HEK293 (cell line): ENCODE results near the gene LY86.

ENCODE experiments used
- CTCF ChIA-PET: fragments of 350-600 bp; formaldehyde crosslinking; extraction: SDS; loops from one replicate; lab custom pipeline; 2021; ENCODE audit warnings: antibody characterized with exemption; lab: Yijun Ruan, JAX
- POLR2A ChIA-PET: fragments of 300-600 bp; formaldehyde crosslinking; extraction: SDS; loops from one replicate; lab custom pipeline; 2020; ENCODE audit warnings: antibody characterized with exemption, inconsistent platforms; lab: Yijun Ruan, JAX
- H3K27ac ChIP-seq: fragments of 200-500 bp; sonication (Bioruptor generic); 2 replicates; pipeline ENCODE4 v1.5.1; 2014; ENCODE audit warnings: low read depth, low read length, control low read depth, inconsistent platforms; ENCODE audit errors: extremely low read depth
- H3K36me3 ChIP-seq, 2 experiments: fragments of 200-500 bp in 1 of 2; sonication (Bioruptor generic) in 1 of 2; 1 replicate in 1 of 2; 2 replicates in 1 of 2; pipeline ENCODE4 v1.5.1; 2014 to 2017; ENCODE audit warnings: inconsistent platforms in 2 of 2, low read length in 2 of 2; ENCODE audit not compliant: control insufficient read depth in 2 of 2, insufficient read depth in 1 of 2
- H3K4me1 ChIP-seq: fragments of 200-500 bp; sonication (Bioruptor generic); 2 replicates; pipeline ENCODE4 v1.5.1; 2014; ENCODE audit warnings: mild to moderate bottlenecking, low read length, inconsistent platforms; ENCODE audit not compliant: control insufficient read depth, insufficient read depth
- H3K4me3 ChIP-seq: 2 replicates; pipeline ENCODE4 v1.5.1; 2011; ENCODE audit warnings: low read depth, mild to moderate bottlenecking, control low read depth, low read length, moderate library complexity
- H3K9me3 ChIP-seq: fragments of 200-500 bp; sonication (Bioruptor generic); 2 replicates; pipeline ENCODE4 v1.5.1; 2014; ENCODE audit warnings: low read depth, low read length, inconsistent platforms; ENCODE audit not compliant: control insufficient read depth, insufficient read depth
- GLIS2 ChIP-seq: fragments of 450-650 bp; formaldehyde crosslinking; IDR thresholded peaks from 2 replicates; pipeline ENCODE4 v1.5.1; 2016; ENCODE audit warnings: missing biosample characterization, missing genetic modification characterization
- HOXD13 ChIP-seq: sonication (generic); formaldehyde crosslinking; IDR thresholded peaks from 2 replicates; pipeline ENCODE4 v1.8.0; 2022; ENCODE audit warnings: missing genetic modification reagents, borderline replicate concordance
- KLF9 ChIP-seq: fragments of 450-650 bp; formaldehyde crosslinking; IDR thresholded peaks from 2 replicates; pipeline ENCODE4 v1.5.1; 2016; ENCODE audit warnings: missing biosample characterization, missing genetic modification characterization, low read depth
- OSR2 ChIP-seq: fragments of 450-650 bp; formaldehyde crosslinking; IDR thresholded peaks from 2 replicates; pipeline ENCODE4 v1.5.1; 2016; ENCODE audit warnings: missing biosample characterization, missing genetic modification characterization
- WT1 ChIP-seq: fragments of 450-650 bp; formaldehyde crosslinking; IDR thresholded peaks from 2 replicates; pipeline ENCODE4 v1.5.1; 2016; ENCODE audit warnings: missing biosample characterization, missing genetic modification characterization
- ZNF146 ChIP-seq: fragments of 450-650 bp; formaldehyde crosslinking; IDR thresholded peaks from 2 replicates; pipeline ENCODE4 v1.5.1; 2016; ENCODE audit warnings: missing biosample characterization, missing genetic modification characterization
- ZNF214 ChIP-seq: fragments of 450-650 bp; formaldehyde crosslinking; IDR thresholded peaks from 2 replicates; pipeline ENCODE4 v1.5.1; 2017; ENCODE audit warnings: missing biosample characterization, mild to moderate bottlenecking, missing genetic modification characterization, borderline replicate concordance
- ZNF23 ChIP-seq: fragments of 450-650 bp; formaldehyde crosslinking; IDR thresholded peaks from 2 replicates; pipeline ENCODE4 v1.5.1; 2016; ENCODE audit warnings: missing biosample characterization, missing genetic modification characterization, borderline replicate concordance
- ZNF248 ChIP-seq: fragments of 450-650 bp; formaldehyde crosslinking; IDR thresholded peaks from 2 replicates; pipeline ENCODE4 v1.5.1; 2017; ENCODE audit warnings: missing biosample characterization, missing genetic modification characterization
- ZNF560 ChIP-seq: fragments of 450-650 bp; formaldehyde crosslinking; IDR thresholded peaks from 2 replicates; pipeline ENCODE4 v1.5.1; 2017; ENCODE audit warnings: missing biosample characterization, missing genetic modification characterization, borderline replicate concordance
- ZNF621 ChIP-seq: fragments of 450-650 bp; formaldehyde crosslinking; IDR thresholded peaks from 2 replicates; pipeline ENCODE4 v1.5.1; 2017; ENCODE audit warnings: missing biosample characterization, missing genetic modification characterization
- ZNF624 ChIP-seq: fragments of 450-650 bp; formaldehyde crosslinking; IDR thresholded peaks from 2 replicates; pipeline ENCODE4 v1.5.1; 2017; ENCODE audit warnings: missing biosample characterization, missing genetic modification characterization
- ZNF664 ChIP-seq: fragments of 450-650 bp; formaldehyde crosslinking; IDR thresholded peaks from 2 replicates; pipeline ENCODE4 v1.5.1; 2016; ENCODE audit warnings: missing biosample characterization, missing genetic modification characterization
- ZNF792 ChIP-seq: fragments of 450-650 bp; formaldehyde crosslinking; IDR thresholded peaks from 2 replicates; pipeline ENCODE4 v1.5.1; 2016; ENCODE audit warnings: missing biosample characterization, missing genetic modification characterization
- ZNF843 ChIP-seq: fragments of 450-650 bp; formaldehyde crosslinking; IDR thresholded peaks from 2 replicates; pipeline ENCODE4 v1.5.1; 2016; ENCODE audit warnings: missing biosample characterization, missing genetic modification characterization
- TF ChIP-seq, protein P1 (sequence below): fragments of 450-650 bp; formaldehyde crosslinking; IDR thresholded peaks from 2 replicates; pipeline ENCODE4 v1.5.1; 2016; ENCODE audit warnings: missing biosample characterization, missing genetic modification characterization
- TF ChIP-seq, protein P2 (sequence below): fragments of 450-650 bp; formaldehyde crosslinking; optimal IDR thresholded peaks from 2 replicates; pipeline ENCODE3; 2016; ENCODE audit warnings: missing biosample characterization, mild to moderate bottlenecking, missing genetic modification characterization
- TF ChIP-seq, protein P3 (sequence below): fragments of 450-650 bp; formaldehyde crosslinking; IDR thresholded peaks from 2 replicates; pipeline ENCODE4 v1.5.1; 2017; ENCODE audit warnings: missing biosample characterization, mild to moderate bottlenecking, missing genetic modification characterization, moderate library complexity
- TF ChIP-seq, protein P4 (sequence below): fragments of 450-650 bp; formaldehyde crosslinking; IDR thresholded peaks from 2 replicates; pipeline ENCODE4 v1.5.1; 2017; ENCODE audit warnings: missing biosample characterization, missing genetic modification characterization
- TF ChIP-seq, protein P5 (sequence below): fragments of 450-650 bp; formaldehyde crosslinking; IDR thresholded peaks from 2 replicates; pipeline ENCODE4 v1.5.1; 2016; ENCODE audit warnings: missing biosample characterization, missing genetic modification characterization

LY86 gene

DNA sequence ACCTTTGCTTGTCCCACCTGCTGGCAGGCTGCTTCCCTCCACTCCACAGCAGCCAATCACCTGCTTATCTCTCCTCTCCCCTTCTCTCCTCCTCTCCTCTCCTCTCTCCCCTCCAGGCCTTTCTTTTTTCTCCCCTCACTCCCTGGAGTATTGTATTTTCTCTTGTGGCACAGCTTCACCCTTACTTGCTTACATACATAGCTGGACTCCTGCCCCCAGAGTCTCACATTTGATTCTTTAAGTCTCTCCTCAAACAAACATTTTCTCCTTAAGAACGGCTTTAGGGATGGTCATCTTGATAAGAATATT lies 3.6 kb upstream of the LY86 start:
- Histone ChIP-seq H3K9me3 (no peaks in the 10 kb centered on the region), H3K4me1 (no peaks in the 10 kb centered on the region), H3K4me3 (no peak overlapping the region), H3K27ac (no peak overlapping the region), H3K36me3 (no peaks in the 10 kb centered on the region)
- CTCF ChIA-PET: interaction anchor here (0.6 to 1.9 kb wide), 5 partner anchors 27 to 402 kb away, joined by 3 to 7 read pairs (median 5); no protein-coding TSS in a partner anchor
- POLR2A ChIA-PET: no interaction called here
- TF ChIP-seq ZNF843 (tag by site-specific recombination) (no peak), ZNF23 (tag by site-specific recombination) (no peak), KLF9 (tag by site-specific recombination) (no peak), ZNF621 (tag by site-specific recombination) (no peak), ZNF792 (no peak), ZNF624 (tag by site-specific recombination) (no peak), HOXD13 (CRISPR knock-in tag) (no peak), GLIS2 (tag by site-specific recombination) (no peak), WT1 (tag by site-specific recombination) (no peak)
- TF ChIP-seq, protein P1, sequence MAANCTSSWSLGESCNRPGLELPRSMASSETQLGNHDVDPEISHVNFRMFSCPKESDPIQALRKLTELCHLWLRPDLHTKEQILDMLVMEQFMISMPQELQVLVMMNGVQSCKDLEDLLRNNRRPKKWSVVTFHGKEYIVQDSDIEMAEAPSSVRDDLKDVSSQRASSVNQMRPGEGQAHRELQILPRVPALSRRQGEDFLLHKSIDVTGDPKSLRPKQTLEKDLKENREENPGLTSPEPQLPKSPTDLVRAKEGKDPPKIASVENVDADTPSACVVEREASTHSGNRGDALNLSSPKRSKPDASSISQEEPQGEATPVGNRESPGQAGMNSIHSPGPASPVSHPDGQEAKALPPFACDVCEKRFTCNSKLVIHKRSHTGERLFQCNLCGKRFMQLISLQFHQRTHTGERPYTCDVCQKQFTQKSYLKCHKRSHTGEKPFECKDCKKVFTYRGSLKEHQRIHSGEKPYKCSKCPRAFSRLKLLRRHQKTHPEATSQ (tag by site-specific recombination): no peak

DNA sequence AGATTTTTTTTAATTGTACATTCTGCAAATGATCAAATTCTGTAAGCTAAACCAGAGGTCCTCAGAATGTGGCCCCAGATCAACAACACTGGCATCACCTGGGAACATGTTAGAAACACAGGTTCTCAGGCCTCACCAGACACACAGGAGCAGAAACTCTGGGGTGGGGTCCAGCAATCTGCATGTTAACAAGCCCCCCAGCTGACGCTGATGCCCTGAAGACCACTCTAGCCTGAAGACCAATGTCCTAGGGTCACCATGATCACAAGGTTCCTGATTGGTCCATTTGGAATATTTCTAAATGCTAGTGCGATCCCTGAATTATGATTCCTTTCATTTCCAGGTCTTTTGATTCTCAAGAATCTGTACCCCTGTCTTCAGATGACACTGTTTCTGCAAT lies 2.4 kb upstream of the LY86 start:
- no peak overlapping the region for H3K27ac ChIP-seq
- H3K4me1 ChIP-seq: no peaks in the 10 kb centered on the region
- POLR2A ChIA-PET: no interaction called here
- TF ChIP-seq, protein P2, sequence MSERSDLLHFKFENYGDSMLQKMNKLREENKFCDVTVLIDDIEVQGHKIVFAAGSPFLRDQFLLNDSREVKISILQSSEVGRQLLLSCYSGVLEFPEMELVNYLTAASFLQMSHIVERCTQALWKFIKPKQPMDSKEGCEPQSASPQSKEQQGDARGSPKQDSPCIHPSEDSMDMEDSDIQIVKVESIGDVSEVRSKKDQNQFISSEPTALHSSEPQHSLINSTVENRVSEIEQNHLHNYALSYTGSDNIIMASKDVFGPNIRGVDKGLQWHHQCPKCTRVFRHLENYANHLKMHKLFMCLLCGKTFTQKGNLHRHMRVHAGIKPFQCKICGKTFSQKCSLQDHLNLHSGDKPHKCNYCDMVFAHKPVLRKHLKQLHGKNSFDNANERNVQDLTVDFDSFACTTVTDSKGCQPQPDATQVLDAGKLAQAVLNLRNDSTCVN (tag by site-specific recombination): no peak
- no peak for TF ChIP-seq ZNF664
- TF ChIP-seq, all 188 proteins: peak for 0
- Histone ChIP-seq H3K36me3 (no peaks in the 10 kb centered on the region), H3K9me3 (no peaks in the 10 kb centered on the region), H3K4me3 (no peak overlapping the region)
- CTCF ChIA-PET: interaction anchor here (0.6 to 1.6 kb wide), 2 partner anchors 30 to 578 kb away, joined by 4 to 6 read pairs; no protein-coding TSS in a partner anchor

DNA sequence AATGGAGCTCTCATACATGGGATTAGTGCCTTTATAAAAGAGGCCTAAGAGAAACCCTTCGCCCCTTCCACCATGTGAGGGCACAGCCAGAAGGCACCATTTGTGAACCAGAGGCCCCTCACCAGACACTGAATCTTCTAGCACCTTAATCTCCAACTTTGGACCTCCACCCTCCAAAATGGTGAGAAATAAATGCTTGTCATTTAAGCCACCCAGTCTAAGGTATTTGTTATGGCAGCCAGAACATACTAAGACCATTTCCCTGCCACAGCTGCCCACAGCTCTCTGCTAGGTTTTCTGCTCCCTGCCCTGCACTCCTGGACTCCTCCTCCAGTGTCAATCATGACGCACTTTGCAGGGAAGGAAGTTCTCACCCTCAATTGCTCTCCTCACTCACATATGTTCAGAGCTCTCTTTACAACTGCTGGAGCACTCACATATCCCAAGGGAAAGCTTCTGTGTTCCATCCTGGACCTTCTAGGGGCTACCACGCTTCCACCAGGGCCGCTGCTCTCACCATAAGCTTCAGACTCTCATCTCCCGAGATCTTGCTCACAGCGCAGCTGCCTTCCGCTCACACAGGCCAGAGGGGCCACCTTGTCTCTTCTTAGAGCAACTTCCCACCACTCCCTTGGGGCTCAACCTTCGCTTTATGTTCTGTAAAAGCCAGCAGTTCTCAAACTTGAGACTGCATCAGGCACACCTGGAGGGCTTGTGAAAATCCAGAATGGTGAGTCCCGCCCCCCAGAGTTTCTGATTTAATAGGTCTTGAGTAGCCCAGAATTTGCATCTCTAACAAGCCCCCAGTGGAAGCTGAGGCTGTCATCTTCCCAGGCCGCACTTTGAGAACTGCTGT lies 1.6 kb upstream of the LY86 start:
- no peak for TF ChIP-seq ZNF146 (tag by site-specific recombination)
- TF ChIP-seq ZNF214: no peak

DNA sequence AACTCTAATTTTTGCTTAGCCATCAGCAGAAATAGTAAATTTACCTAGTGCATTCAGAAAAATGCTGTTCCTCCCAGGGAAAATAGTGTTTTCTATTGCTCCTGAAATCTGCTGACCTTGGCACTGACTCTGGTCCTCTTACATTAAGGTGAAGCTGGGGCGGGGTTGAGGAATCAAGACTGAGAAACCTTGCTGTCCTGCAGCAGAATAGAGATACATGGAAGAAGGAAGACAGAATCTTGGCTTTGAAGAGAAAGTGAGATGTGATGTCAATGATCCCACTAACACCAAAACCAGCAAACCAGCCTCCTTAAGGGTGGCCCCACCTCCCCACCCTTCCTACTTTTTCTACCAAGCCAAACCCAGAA lies 840 bp upstream of the LY86 start:
- CTCF ChIA-PET: interaction anchor here (1.0 to 1.2 kb wide), 3 partner anchors 29 to 44 kb away, joined by 3 read pairs; no protein-coding TSS in a partner anchor
- H3K4me1 ChIP-seq: no peaks in the 10 kb centered on the region
- POLR2A ChIA-PET: no interaction called here
- no peak overlapping the region for H3K27ac ChIP-seq
- H3K9me3 ChIP-seq: no peaks in the 10 kb centered on the region
- H3K4me3 ChIP-seq: no peak overlapping the region
- no peaks in the 10 kb centered on the region for H3K36me3 ChIP-seq
- no peak for TF ChIP-seq OSR2 (tag by site-specific recombination)
- TF ChIP-seq, protein P3, sequence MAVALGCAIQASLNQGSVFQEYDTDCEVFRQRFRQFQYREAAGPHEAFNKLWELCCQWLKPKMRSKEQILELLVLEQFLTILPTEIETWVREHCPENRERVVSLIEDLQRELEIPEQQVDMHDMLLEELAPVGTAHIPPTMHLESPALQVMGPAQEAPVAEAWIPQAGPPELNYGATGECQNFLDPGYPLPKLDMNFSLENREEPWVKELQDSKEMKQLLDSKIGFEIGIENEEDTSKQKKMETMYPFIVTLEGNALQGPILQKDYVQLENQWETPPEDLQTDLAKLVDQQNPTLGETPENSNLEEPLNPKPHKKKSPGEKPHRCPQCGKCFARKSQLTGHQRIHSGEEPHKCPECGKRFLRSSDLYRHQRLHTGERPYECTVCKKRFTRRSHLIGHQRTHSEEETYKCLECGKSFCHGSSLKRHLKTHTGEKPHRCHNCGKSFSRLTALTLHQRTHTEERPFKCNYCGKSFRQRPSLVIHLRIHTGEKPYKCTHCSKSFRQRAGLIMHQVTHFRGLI (tag by site-specific recombination): no peak
- TF ChIP-seq, protein P4, sequence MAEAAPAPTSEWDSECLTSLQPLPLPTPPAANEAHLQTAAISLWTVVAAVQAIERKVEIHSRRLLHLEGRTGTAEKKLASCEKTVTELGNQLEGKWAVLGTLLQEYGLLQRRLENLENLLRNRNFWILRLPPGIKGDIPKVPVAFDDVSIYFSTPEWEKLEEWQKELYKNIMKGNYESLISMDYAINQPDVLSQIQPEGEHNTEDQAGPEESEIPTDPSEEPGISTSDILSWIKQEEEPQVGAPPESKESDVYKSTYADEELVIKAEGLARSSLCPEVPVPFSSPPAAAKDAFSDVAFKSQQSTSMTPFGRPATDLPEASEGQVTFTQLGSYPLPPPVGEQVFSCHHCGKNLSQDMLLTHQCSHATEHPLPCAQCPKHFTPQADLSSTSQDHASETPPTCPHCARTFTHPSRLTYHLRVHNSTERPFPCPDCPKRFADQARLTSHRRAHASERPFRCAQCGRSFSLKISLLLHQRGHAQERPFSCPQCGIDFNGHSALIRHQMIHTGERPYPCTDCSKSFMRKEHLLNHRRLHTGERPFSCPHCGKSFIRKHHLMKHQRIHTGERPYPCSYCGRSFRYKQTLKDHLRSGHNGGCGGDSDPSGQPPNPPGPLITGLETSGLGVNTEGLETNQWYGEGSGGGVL (tag by site-specific recombination): no peak
- TF ChIP-seq, protein P5, sequence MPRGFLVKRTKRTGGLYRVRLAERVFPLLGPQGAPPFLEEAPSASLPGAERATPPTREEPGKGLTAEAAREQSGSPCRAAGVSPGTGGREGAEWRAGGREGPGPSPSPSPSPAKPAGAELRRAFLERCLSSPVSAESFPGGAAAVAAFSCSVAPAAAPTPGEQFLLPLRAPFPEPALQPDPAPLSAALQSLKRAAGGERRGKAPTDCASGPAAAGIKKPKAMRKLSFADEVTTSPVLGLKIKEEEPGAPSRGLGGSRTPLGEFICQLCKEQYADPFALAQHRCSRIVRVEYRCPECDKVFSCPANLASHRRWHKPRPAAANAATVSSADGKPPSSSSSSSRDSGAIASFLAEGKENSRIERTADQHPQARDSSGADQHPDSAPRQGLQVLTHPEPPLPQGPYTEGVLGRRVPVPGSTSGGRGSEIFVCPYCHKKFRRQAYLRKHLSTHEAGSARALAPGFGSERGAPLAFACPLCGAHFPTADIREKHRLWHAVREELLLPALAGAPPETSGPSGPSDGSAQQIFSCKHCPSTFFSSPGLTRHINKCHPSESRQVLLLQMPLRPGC (tag by site-specific recombination): no peak
- TF ChIP-seq ZNF248 (tag by site-specific recombination): no peak
- TF ChIP-seq ZNF560 (tag by site-specific recombination): no peak

More for the DNA sequence above, 1.6 kb upstream of the LY86 start:
- Histone ChIP-seq H3K27ac (no peak overlapping the region), H3K9me3 (no peaks in the 10 kb centered on the region), H3K4me3 (no peak overlapping the region), H3K4me1 (no peaks in the 10 kb centered on the region), H3K36me3 (no peaks in the 10 kb centered on the region)
- POLR2A ChIA-PET: interaction anchor here (0.6 kb wide), 1 partner anchor 275 kb away, joined by 6 read pairs; no protein-coding TSS in a partner anchor
- CTCF ChIA-PET: interaction anchor here (0.6 to 1.6 kb wide), 6 partner anchors 14 to 579 kb away, joined by 3 to 6 read pairs (median 3); no protein-coding TSS in a partner anchor
